ENCODE measurements around the gene PLB1.

The PLB1 gene

DNA sequence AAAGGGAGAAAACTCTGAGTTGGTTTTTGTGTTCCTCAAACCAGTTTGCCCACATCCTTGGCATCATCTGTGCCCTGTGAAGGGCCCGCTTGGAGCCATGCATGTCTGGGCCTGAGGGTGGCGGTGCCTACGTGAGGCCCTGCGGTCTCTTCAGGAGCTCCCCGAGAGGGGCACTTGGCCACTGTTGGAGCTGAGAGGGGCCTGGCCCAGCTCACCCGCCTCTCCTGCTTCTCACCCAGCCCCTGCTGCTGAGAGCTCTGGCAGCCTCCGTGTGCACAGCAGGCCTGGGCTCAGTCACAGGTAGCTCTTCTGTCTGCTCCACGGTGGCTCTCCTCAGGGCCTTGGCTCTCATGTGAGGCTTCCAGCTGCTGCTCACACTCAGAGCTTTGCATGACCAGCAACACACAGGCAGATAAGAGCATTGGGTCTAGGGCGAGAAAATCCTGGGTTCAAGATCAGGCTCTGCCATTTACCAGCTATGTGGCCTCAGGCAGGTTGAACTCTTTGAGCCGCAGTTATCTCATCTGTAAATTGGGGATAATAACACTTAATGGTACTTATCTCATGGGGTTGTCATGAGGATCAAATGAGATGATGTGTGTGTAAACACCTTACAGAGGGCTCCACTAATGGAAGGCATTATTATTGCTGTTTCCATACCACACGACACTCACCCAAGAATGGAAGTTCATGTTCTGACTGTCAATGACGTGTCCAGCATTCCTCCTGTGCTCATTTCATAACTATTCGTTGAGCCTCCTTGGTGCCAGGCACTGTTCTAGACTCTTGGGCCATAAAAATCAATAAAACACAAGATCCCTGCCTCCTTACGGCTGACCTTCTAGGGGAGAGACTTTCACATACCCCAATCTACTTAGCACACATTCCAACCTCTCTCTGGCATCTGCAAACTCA lies 41.6 kb upstream of the PLB1 start:
- no peak for DNase-seq (ENCODE audit: low read depth, low spot score)

DNA sequence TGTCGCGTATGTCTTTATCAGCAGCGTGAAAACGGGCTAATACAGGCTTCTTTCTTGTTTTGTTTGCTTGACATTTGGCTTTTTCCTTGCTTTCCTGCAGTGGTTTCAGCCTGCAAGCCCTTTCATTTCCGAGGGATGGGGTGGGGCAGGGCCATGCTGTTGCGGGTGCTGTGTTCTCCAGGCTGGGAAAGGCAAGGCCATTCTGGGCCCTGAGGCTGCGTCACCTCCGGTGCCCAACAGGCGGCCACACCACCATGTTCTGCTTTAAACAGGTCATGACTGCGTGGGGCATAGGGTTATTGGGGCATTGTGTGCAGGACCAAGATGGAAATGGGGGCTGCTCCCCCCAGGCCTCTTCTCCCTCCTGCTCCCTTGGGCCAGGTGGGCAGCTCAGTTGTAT lies 38.6 kb upstream of the PLB1 start:
- DNase-seq (ENCODE audit: low read depth, low spot score) = no peak
- in situ Hi-C loops (cut with HindIII; ENCODE audit: low sequenced_read_pairs) = no loop called here
- TF ChIP-seq, protein P1, sequence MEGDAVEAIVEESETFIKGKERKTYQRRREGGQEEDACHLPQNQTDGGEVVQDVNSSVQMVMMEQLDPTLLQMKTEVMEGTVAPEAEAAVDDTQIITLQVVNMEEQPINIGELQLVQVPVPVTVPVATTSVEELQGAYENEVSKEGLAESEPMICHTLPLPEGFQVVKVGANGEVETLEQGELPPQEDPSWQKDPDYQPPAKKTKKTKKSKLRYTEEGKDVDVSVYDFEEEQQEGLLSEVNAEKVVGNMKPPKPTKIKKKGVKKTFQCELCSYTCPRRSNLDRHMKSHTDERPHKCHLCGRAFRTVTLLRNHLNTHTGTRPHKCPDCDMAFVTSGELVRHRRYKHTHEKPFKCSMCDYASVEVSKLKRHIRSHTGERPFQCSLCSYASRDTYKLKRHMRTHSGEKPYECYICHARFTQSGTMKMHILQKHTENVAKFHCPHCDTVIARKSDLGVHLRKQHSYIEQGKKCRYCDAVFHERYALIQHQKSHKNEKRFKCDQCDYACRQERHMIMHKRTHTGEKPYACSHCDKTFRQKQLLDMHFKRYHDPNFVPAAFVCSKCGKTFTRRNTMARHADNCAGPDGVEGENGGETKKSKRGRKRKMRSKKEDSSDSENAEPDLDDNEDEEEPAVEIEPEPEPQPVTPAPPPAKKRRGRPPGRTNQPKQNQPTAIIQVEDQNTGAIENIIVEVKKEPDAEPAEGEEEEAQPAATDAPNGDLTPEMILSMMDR (IDR thresholded peaks at IDR 0.05; ENCODE audit: low read depth, low read length) = no peak
- no peak overlapping the region for H3K4me3 ChIP-seq (ENCODE audit: low read depth, low read length)

More for the DNA sequence above, 41.6 kb upstream of the PLB1 start:
- TF ChIP-seq, protein P1 (IDR thresholded peaks at IDR 0.05; ENCODE audit: low read depth, low read length) = no peak
- no peak overlapping the region for H3K4me3 ChIP-seq (ENCODE audit: low read depth, low read length)
- in situ Hi-C loops (cut with HindIII; ENCODE audit: low sequenced_read_pairs) = no loop called here

DNA sequence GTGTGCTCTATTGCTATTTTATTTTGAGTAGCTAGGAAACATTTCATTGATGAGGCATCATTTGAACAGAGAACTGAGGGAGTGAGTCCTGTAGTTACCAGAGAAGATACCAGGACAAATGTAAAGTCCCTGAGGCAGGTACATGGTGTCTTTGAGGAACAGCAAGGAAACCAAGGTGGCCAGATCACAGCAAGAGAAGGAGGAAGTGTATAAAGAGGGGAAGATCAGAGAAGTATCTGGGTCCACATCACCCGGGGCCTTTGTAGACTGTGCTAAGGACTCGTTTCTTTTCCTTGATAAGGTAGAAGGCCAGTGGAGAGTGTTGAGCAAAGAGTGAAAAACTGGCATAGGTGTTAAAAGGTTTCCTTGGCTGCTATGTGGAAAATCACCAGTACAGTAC lies 34.8 kb upstream of the PLB1 start:
- no peak for DNase-seq (ENCODE audit: low read depth, low spot score)
- TF ChIP-seq, protein P1 (IDR thresholded peaks at IDR 0.05; ENCODE audit: low read depth, low read length) = no peak
- no peak overlapping the region for H3K4me3 ChIP-seq (ENCODE audit: low read depth, low read length)
- in situ Hi-C loops (cut with HindIII; ENCODE audit: low sequenced_read_pairs) = no loop called here

DNA sequence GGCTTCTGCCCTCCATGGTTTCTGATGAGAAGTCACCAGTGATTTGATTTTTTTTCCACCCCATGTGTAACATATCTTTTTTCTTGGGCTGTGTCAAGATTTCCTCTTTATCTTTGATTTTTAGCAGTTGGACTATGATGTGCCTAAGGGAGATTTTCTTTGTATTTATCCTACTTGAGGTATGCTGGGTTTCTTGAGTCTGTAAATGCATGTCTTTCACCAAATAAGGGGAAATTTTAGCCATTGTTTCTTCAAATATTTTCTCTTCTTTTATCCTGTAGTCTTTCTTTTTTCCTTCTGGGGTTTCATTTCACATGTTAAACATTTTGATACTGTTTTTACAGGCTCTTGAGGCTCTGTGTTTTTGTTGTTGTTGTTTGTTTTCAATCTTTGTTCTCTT lies 33.7 kb upstream of the PLB1 start:
- TF ChIP-seq, protein P1 (IDR thresholded peaks at IDR 0.05; ENCODE audit: low read depth, low read length) = no peak
- no peak for DNase-seq (ENCODE audit: low read depth, low spot score)
- H3K4me3 ChIP-seq (ENCODE audit: low read depth, low read length) = no peak overlapping the region
- in situ Hi-C loops (cut with HindIII; ENCODE audit: low sequenced_read_pairs) = no loop called here

DNA sequence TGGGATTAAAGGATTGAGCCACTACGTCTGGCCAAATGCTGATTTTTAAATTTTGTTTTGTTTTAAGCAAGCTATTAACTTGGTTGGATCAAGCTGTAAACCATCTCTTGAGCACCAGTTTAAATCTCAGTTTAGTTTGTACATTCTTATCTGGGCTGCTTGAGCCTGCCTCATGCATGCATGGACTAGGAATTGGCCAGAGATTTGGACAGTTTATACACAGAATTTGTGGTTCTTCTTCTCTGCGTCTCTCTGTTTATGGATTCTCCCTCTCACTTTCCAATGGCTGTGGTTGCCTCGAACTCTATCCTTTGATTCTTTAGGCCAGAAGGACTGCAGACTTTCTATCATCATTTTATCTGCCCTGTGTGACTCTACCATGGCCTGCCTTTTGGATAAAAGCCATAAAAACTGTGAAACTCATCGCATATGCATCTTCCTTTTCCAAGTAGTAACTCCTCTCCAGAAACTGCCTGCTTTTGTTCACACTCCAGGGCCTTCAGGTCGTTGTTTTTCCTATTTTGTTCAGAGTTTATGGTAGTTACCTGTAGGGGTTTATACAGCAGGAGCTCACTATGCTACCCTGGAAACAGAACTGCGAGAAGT lies 32.5 kb upstream of the PLB1 start:
- TF ChIP-seq, protein P1 (IDR thresholded peaks at IDR 0.05; ENCODE audit: low read depth, low read length) = no peak
- H3K4me3 ChIP-seq (ENCODE audit: low read depth, low read length) = no peak overlapping the region
- DNase-seq (ENCODE audit: low read depth, low spot score) = no peak
- in situ Hi-C loops (cut with HindIII; ENCODE audit: low sequenced_read_pairs) = no loop called here

DNA sequence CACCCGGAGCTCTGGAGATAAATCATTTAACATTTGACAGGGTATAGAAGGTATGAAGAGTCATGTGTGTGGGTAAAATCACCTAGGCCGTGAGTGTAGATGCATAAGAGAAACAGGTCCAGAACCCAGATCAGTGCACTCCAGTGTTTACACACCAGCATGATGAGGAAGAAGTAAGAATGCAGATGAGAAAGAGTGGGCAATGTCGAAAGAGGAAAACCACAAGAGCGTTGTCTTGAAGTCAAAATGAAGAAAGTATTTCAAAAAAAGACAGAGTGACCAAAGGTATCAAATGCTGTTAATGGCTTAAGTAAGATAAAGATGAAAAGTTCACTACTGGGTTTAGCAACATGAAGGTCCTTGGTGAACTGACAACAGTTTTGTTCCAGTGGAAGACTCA lies 32.0 kb upstream of the PLB1 start:
- DNase-seq (ENCODE audit: low read depth, low spot score) = no peak
- in situ Hi-C loops (cut with HindIII; ENCODE audit: low sequenced_read_pairs) = no loop called here
- TF ChIP-seq, protein P1 (IDR thresholded peaks at IDR 0.05; ENCODE audit: low read depth, low read length) = no peak

More for the DNA sequence above, 32.0 kb upstream of the PLB1 start:
- H3K4me3 ChIP-seq (ENCODE audit: low read depth, low read length) = no peak overlapping the region
